AG20443 (cell line): ENCODE data around the gene YIPF3.

Experiments
- DNase-seq: peaks from one replicate; pipeline ENCODE4 v3.0.0; 2012; ENCODE audit warnings: low spot score, mixed read lengths

YIPF3 gene

DNA sequence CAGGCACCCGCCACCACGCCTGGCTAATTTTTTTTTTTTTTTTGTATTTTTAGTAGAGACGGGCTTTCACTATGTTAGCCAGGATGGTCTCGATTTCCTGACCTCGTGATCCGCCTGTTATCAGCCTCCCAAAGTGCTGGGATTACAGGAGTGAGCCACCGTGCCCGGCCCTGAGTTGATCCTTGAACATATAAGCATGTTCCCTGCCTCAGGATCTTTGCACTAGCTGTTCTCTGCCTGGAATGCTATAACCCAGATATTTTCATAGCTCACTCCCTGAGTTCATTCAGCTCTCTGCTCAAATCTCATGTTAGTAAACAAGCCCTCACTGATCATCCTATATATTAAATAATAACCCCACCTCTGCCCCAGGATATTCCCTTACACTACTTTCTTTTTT, 52.4 kb downstream of the YIPF3 start:
- no peak for DNase-seq

DNA sequence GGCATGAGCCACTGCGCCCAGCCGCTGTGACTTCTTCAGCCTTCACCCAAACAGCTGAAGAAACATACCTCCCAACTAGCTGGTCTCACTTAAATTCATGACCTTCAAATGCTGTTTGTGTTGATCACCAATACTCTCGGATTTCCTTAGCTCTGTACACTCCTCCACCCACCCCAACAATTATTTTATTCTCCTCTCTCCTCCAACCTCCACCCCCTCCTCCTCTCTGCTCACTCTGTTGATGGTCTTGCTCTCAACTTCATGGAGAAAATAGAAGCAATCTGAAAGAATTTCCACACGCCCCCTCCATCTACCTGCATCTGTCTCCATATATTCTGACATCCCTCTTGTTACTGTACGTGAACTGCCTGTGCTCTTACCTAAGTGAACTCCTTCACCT, 54.8 kb downstream of the YIPF3 start:
- DNase-seq = no peak
